Activated T-cell treated with anti-CD3 and anti-CD28 coated beads for 1 hour (primary cell): ENCODE measurements around the gene TMEM132D.

Experiments
- DNase-seq: peaks from one replicate; pipeline ENCODE4 v3.0.0-alpha.2; 2020; ENCODE audit warnings: low read depth

TMEM132D gene

DNA sequence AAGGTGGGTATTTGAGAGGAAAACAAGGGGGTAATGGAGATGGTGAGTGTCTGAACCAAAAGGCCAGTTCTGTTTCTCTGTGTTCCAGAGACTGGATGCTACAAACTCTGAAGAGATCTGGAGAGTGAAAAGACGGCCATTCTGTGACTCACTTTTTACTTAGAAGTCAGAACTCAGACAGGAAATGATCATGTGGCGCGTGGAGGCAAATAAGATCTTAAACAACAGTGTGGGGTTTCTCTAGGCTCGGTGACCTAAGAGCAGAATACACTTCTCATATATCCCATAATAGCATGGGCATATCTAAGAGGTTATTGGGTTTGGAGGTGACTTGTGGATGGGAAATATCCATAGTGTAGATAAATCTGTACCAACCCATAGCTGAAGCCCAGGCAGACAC is 463.5 kb downstream of the TMEM132D start:
- no peak for DNase-seq

DNA sequence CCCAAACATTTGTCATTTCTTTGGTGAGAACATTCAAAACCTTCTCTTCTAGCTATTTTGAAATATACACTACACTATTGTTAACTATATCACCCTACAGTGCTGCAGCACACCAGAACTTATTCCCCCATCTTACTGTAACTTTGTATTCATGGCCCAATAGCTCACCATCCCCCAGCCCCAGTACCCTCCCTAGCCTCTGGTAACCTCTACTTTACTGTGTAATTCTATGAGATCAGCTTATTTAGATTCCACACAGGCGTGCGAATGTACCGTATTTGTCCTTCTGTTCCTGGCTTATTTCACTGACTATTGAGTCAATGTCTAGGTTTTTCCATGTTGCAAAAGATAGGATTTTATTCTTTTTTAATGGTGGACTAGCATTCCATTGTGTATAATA is 469.0 kb downstream of the TMEM132D start:
- DNase-seq, result no peak

GRCh38 chr12:129428240-129428936 is 475.4 kb downstream of the TMEM132D start:
- no peak for DNase-seq

DNA sequence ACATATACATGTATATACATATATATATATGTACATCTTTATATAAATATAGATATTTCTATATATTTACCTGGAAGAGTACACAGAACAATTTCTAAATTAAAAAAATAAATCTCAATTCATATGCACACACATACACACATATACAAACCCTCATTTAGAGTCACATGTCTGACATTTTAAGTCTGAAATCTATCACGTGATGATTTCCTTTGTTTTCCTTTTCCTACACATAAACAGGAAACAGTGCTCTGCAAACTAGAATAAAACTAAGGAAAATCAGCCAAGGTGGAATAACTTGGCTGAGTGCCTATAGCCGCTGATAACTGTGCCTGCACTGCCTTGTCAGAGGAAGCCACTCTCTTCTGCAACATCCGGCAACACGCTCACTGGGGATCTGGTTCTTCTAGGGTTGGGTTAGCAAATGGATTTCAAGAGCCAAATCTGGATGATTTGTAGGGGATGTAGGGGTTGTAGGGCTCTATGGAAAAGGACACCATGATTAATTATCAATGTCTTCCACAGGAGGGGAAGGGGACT is 480.7 kb downstream of the TMEM132D start:
- DNase-seq, result no peak

DNA sequence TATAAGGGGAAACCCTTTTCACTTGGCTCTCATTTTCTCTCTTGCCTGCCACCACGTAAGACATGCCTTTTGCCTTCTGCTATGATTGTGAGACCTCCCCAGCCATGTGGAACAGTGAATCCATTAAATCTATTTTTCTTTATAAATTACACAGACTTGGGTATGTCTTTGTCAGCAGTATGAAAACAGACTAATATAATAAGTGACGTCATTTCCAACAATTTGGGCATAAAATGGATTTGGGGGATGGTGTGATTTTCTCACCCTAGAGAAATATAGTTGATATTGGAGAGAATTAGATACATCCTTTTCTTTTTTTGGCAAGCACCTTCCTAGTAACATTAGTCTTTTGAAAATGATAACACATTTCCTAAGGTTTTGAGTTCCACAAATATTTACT is 490.5 kb downstream of the TMEM132D start:
- no peak for DNase-seq

- DNase-seq, result no peak
Measured at GRCh38 chr12:129409281-129409680, 494.5 kb downstream of the TMEM132D start.

DNA sequence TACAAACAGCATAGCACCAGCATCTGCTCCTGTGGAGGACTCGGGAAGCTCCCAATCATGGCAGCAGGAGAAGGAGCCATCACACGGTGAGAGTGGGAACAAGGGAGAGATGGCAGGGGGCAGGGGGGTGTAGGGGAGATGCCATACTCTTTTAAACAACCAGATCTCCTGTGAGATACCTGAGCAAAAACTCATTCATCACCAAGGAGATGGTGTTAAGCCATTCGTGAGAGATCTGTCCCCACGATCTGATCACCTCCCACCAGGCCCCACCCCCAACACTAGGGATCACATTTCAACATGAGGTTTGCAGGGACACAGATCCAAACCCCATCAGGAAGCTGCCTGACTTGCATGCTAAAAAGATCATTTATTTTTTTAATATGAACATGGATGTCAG is 499.3 kb downstream of the TMEM132D start:
- DNase-seq, result no peak

- no peak for DNase-seq
Measured at GRCh38 chr12:129401572-129401971, 502.3 kb downstream of the TMEM132D start.

DNA sequence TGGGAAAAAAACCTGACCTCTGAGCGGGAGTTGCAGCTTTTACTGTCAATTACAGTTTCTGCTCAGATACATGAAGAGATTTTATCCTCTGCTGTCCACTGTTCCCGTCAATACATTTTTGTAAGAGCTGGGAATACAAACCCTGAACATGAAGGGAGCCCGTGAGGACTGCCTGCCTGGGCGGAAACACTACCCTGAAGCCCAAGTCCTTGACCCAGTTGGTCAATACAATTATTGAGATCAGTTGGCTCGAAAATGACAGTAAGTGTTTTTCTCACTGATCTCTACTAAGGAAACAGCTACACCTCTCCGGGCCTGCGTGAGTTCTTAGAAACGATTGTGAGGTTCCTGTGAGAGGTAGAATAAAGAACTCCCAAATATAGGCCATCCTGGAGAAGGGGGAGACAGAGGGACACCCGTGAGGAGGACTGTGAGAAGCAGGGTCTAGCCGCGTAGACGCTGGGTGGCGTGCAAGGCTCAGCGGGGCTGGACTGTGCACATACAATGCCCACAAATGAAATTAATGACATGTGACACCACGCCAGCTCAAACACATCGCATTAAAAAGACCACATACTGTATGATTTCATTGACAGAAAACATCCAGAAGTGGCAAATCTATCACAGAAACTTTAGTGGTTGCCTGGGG is 509.5 kb downstream of the TMEM132D start:
- DNase-seq, result no peak

GRCh38 chr12:129393357-129393937 is 510.4 kb downstream of the TMEM132D start:
- no peak for DNase-seq

- no peak for DNase-seq
Measured at GRCh38 chr12:129385637-129385990, 518.2 kb downstream of the TMEM132D start.

DNA sequence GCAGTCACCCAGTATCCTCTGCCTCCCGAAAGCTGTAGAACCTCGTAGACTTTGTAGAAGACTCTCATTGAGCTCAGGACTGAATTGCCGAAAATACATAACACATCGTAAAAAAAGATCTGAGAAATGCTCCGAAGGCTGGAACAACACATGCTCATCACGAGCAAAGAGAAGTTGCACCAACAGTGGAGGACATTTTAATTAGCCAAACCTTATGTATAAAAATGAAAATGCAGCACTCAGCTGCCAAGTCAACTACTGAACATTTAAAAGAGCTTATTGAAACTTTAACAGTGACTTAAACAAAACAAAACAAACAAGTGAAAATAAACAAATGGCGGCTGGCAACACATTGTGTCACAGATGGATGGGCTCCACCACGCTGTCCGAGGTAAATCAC is 519.9 kb downstream of the TMEM132D start:
- no peak for DNase-seq

DNA sequence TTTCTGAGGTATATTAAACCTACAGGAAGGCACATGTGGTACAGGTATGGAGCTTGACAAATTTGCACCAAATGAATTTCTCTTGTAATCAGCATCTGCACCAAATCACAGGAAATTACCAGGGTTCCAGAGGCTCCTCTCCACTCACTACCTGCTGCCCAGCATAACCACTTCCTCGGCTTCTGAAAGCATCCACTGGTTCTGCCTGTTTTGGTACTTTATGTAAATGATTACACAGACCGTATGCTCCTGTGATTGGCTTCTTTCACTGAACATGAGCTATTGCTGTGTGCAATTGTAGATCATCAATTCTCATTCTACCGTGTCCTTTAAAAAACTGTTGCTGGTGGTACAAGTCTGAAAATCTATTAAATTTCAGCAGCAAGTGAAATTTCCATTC is 522.1 kb downstream of the TMEM132D start:
- no peak for DNase-seq

DNA sequence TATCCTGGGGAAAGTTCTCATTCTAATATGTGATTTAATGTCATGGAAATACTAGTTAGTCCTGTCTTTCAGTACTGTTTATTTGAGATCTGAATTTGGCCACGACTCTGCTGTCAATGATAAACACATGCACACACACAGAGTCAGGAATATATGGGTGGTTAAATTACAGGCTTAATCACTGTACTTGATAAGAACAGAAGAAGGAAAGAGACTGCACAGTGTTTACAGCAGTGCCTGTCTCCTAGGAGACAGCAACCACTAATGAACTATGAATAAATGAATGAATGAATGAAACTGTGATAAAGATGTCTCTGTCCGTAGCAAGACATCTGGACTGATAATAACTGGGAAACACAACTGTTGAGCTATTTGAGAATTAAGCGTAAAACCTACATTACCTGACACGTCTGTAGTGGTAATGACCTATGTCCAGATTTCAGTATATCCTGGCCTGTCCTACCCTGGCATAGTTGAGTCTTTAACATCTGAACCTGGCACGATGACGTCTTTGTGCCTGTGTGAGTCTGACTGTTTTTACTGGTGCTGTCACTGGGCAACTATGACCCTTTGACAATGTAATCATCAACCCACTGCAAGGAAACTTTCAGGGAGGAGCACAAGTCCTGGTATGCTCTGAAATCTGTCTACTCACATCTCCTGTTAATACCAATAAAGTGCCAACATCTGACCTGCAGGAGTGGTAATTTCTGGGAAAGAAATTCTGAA is 524.6 kb downstream of the TMEM132D start:
- DNase-seq, result no peak

DNA sequence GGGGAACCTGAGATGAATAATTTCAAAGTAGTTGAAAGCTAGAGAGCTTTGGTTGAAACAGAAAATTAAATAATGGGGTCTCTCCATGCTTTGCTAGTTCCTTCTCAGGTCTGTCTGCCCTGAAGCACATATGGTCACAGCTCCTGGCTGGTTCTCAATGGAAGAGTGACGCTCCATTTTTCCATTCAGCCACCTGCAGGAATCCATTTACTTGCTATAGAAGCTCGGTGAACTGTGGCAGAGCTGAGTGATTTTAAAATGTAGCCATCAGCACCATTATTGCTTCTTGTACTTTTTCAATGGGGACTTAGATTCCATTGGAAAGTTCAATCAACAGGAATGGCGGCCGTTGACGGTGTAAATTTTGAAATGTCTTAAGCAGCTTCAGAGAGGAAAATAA is 525.3 kb downstream of the TMEM132D start:
- no peak for DNase-seq

DNA sequence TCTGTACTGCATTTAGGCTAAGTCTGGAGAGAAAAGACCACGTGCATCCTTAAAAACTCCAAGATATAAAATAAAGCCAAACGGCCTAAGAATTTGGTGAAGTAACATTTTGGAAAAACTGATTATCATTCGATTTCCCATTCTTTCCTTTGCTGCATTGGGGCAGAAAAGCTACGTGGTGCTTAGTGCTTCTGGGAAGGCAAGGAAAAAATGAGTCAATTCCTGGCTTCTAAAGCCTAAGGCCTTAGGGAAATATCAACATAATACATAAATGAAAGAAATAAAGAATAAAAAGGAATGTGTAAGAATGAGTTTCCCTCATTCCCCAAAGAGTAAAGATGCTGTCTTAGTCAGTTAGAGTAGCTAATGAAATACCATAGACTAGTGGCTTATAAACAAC is 530.1 kb downstream of the TMEM132D start:
- no peak for DNase-seq

DNA sequence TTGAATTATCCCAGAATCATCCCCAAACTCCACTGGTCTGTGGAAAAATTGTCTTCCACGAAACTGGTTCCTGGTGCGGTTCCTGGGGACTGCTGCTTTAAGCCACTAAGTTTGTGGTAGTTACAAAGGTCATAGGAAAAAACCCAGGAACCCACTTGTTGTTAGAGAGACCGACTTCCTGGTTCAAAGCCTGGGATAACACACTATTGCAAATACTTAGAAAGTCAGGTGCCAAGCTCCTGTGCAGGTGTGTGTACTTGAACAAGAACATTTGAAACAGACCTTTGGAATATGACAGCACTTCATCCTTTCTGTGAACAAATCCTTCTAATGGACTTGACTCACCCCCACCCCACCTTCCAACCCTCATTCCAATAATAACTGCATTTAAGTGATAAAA is 530.9 kb downstream of the TMEM132D start:
- DNase-seq, result no peak

- no peak for DNase-seq
Measured at GRCh38 chr12:129372348-129372747, 531.5 kb downstream of the TMEM132D start.

DNA sequence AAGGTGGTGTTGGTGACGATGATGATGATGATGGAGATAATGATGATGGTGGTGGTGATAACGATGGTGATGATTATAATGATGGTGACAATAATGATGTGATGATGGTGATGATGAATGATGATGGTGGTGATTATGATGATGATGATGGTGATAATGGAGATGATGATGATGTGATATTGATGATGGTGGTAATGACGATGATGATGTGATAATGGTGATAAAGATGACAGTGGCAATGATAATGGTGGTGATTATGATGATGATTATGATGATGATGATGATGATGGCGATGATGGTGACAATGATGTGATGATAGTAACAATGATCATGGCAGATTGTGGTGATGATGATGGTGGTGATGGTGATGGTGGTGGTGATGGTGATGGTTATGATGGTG is 532.6 kb downstream of the TMEM132D start:
- no peak for DNase-seq

DNA sequence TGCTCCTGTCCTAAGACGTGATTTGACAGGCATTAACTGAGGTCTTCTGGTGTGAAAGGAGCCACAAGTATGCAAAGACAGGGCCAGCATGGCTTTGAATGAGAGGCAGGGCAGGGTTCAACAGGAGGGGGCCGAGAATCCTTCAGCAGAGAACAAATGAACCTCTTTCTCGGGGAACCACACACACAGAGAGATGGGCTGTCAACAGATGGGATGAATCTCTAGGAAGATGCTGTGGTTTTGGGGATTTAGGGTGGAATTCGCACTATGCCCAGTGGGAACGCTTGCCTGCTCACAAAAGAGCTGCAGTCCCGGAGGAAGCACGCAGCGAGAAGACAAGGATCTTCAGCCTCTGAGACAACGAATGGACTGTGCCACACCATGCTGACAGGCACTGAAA is 537.2 kb downstream of the TMEM132D start:
- no peak for DNase-seq

DNA sequence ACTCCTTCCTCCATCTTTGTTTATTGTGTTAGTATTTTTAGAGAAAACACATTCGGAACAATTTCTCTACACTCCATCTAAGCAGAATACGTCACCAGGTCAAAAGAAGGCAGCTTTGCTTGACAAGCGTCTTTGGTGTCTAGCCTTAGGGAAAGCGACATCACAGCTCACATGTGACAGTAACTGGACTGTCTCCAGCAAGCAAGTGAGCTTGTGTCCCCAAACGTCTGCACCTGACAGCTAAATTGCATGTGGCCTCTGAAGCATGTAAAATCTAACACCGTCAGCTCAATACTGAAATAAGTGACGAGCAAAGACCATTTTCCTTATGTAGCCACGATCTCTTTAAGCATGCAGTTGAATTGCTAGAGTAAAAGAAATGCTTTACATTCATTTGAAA is 540.8 kb downstream of the TMEM132D start:
- DNase-seq, result no peak

DNA sequence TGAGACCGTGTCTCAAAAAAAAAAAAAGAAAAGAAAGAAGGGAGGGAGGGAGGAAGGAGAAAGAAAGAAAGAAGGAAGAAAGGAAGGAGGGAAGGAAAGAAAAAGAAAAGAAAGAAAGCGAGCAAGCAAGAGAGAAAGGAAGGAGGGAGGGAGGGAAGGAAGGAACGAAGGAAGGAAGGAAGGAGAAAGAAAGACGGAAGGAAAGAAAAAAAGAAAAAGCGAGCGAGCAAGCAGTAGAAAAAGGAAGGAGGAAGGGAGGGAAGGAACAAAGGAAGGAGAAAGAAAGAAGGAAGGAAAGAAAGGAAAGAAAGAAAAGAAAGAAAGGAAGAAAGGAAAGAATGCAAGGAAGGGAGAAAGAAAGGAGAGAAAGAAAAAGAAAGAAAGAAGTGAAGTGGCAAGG is 546.6 kb downstream of the TMEM132D start:
- DNase-seq, result no peak

DNA sequence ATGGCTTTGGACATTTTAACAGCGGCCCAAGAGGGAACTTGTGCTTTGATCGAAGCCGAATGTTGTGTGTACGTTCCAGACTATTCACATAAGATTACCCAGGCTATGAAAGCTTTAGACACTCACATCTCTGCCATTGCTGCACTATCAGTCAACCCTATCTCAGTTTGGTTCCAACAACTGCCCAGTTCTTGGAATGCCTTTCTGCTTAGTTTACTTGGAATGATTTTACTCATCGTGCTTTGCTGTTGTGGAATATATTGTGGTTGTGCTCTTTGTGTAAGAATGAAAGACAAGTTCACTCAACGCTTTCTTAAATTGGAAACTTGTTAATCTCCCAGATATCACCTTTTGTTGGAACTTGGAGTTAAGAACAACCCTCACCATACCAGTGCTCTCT is 552.3 kb downstream of the TMEM132D start:
- no peak for DNase-seq
